ENCODE results near the gene GPC6.
"Not testable (repeated sequence)": the region's sequence is repeated elsewhere in the genome, so short reads cannot be mapped to it uniquely, and the experiment has no call there.

Gene GPC6

GRCh38 chr13:94301487-94301886 is 1074.9 kb downstream of the GPC6 start:
- Histone ChIP-seq H3K4me3 (ENCODE audit: low read depth, low read length) (no peak overlapping the region), H3K36me3 (ENCODE audit: control insufficient read depth in 2 of 2, insufficient read depth in 1 of 2, low read length in 2 of 2) (no peaks in the 10 kb centered on the region), H3K9me3 (ENCODE audit: control insufficient read depth, insufficient read depth, low read depth, low read length) (no peaks in the 10 kb centered on the region), H3K27ac (ENCODE audit: extremely low read depth, low read depth, low read length) (no peak overlapping the region), H3K4me1 (ENCODE audit: control insufficient read depth, insufficient read depth, low read length) (no peaks in the 10 kb centered on the region)
- ChIA-PET POLR2A (no interaction called here), CTCF (no interaction called here)
- TF ChIP-seq ZNF37A (tag by site-specific recombination; IDR thresholded peaks at IDR 0.05) (no peak), ZNF621 (tag by site-specific recombination; IDR thresholded peaks at IDR 0.05) (no peak), ZNF292 (tag by site-specific recombination; IDR thresholded peaks at IDR 0.05; ENCODE audit: borderline replicate concordance, low read depth) (no peak), ZBTB8A (tag by site-specific recombination; IDR thresholded peaks at IDR 0.05) (no peak), HIC1 (tag by site-specific recombination; IDR thresholded peaks at IDR 0.05) (no peak), GFI1B (tag by site-specific recombination; IDR thresholded peaks at IDR 0.05) (no peak), ZNF707 (tag by site-specific recombination; IDR thresholded peaks at IDR 0.05) (no peak), PRDM2 (tag by site-specific recombination; IDR thresholded peaks at IDR 0.05; ENCODE audit: borderline replicate concordance) (no peak), ZNF18 (tag by site-specific recombination; IDR thresholded peaks at IDR 0.05) (no peak), ZBTB44 (tag by site-specific recombination; IDR thresholded peaks at IDR 0.05) (no peak)

GRCh38 chr13:94302847-94303565 is 1076.4 kb downstream of the GPC6 start:
- H3K4me3 ChIP-seq (ENCODE audit: low read depth, low read length); POLR2A ChIA-PET; H3K27ac ChIP-seq (ENCODE audit: extremely low read depth, low read depth, low read length); H3K4me1 ChIP-seq (ENCODE audit: control insufficient read depth, insufficient read depth, low read length); H3K36me3 ChIP-seq (ENCODE audit: control insufficient read depth in 2 of 2, insufficient read depth in 1 of 2, low read length in 2 of 2); H3K9me3 ChIP-seq (ENCODE audit: control insufficient read depth, insufficient read depth, low read depth, low read length): not testable (repeated sequence)
- CTCF ChIA-PET, result interaction anchor here (0.6 kb wide), 1 partner anchor 318 kb away, joined by 3 read pairs; no protein-coding TSS in a partner anchor
